Measurements from ENCODE around the gene SEMA3B. TPM values are rescaled to one million over a fixed set of nuclear protein-coding genes. Genes with fewer than 3 reads are reported as not detected.

SEMA3B gene
- total RNA-seq, 1 experiment from 2014 or later = 7.3 TPM

GRCh38 chr3:50259432-50260026 is 9.4 kb upstream of the SEMA3B start:
- ATAC-seq (0 out of 2 replicates have a peak, but pooled peaks have one; percentile 0), DNase-seq (ENCODE audit: low spot score) (peak; percentile 42)
- ChIA-PET CTCF (interaction anchor here (0.8 to 7.6 kb wide), 28 partner anchors 8 to 135 kb away, joined by 3 to 151 read pairs (median 8); partner anchors contain the start of genes GNAI2, HYAL1, HYAL2 and HYAL3), POLR2A (interaction anchor here (0.6 to 1.6 kb wide), 6 partner anchors 9 to 40 kb away, joined by 3 to 6 read pairs (median 4); partner anchors contain the start of genes GNAI2, HYAL3, NAA80 and SEMA3B)
- Mint-ChIP-seq H3K27me3 (ENCODE audit: low read depth) (no peaks in the 10 kb centered on the region), H3K4me3 (peak overlapping the region; percentile 64), H3K27ac (peak overlapping the region; percentile 91), H3K4me1 (peaks cover 30% of the 10 kb centered on the region), H3K9me3 (no peaks in the 10 kb centered on the region), H3K36me3 (peaks cover 16% of the 10 kb centered on the region)
- TF ChIP-seq NFE2L1 (CRISPR knock-in tag; IDR thresholded peaks at IDR 0.05) = no peak
- TF ChIP-seq OVOL2 (CRISPR knock-in tag; IDR thresholded peaks at IDR 0.05; ENCODE audit: borderline replicate concordance) = no peak
- no peak for TF ChIP-seq E2F4 (CRISPR knock-in tag; IDR thresholded peaks at IDR 0.05; ENCODE audit: borderline replicate concordance, low read depth)
- TF ChIP-seq, protein P1, sequence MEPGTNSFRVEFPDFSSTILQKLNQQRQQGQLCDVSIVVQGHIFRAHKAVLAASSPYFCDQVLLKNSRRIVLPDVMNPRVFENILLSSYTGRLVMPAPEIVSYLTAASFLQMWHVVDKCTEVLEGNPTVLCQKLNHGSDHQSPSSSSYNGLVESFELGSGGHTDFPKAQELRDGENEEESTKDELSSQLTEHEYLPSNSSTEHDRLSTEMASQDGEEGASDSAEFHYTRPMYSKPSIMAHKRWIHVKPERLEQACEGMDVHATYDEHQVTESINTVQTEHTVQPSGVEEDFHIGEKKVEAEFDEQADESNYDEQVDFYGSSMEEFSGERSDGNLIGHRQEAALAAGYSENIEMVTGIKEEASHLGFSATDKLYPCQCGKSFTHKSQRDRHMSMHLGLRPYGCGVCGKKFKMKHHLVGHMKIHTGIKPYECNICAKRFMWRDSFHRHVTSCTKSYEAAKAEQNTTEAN (CRISPR knock-in tag; IDR thresholded peaks at IDR 0.05) = no peak
- no peak for TF ChIP-seq SMAD3 (CRISPR knock-in tag; IDR thresholded peaks at IDR 0.05; ENCODE audit: borderline replicate concordance)
- TF ChIP-seq GTF2I (CRISPR knock-in tag; conservative IDR thresholded peaks at IDR 0.05) = no peak
- TF ChIP-seq, protein P2, sequence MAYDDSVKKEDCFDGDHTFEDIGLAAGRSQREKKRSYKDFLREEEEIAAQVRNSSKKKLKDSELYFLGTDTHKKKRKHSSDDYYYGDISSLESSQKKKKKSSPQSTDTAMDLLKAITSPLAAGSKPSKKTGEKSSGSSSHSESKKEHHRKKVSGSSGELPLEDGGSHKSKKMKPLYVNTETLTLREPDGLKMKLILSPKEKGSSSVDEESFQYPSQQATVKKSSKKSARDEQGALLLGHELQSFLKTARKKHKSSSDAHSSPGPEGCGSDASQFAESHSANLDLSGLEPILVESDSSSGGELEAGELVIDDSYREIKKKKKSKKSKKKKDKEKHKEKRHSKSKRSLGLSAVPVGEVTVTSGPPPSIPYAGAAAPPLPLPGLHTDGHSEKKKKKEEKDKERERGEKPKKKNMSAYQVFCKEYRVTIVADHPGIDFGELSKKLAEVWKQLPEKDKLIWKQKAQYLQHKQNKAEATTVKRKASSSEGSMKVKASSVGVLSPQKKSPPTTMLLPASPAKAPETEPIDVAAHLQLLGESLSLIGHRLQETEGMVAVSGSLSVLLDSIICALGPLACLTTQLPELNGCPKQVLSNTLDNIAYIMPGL (CRISPR knock-in tag; IDR thresholded peaks at IDR 0.05) = no peak
- TF ChIP-seq ZNF396 (CRISPR knock-in tag; IDR thresholded peaks at IDR 0.05; ENCODE audit: borderline replicate concordance) = no peak
- no peak for TF ChIP-seq KAT7 (CRISPR knock-in tag; IDR thresholded peaks at IDR 0.05; ENCODE audit: borderline replicate concordance)
- TF ChIP-seq, protein P3, sequence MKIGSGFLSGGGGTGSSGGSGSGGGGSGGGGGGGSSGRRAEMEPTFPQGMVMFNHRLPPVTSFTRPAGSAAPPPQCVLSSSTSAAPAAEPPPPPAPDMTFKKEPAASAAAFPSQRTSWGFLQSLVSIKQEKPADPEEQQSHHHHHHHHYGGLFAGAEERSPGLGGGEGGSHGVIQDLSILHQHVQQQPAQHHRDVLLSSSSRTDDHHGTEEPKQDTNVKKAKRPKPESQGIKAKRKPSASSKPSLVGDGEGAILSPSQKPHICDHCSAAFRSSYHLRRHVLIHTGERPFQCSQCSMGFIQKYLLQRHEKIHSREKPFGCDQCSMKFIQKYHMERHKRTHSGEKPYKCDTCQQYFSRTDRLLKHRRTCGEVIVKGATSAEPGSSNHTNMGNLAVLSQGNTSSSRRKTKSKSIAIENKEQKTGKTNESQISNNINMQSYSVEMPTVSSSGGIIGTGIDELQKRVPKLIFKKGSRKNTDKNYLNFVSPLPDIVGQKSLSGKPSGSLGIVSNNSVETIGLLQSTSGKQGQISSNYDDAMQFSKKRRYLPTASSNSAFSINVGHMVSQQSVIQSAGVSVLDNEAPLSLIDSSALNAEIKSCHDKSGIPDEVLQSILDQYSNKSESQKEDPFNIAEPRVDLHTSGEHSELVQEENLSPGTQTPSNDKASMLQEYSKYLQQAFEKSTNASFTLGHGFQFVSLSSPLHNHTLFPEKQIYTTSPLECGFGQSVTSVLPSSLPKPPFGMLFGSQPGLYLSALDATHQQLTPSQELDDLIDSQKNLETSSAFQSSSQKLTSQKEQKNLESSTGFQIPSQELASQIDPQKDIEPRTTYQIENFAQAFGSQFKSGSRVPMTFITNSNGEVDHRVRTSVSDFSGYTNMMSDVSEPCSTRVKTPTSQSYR (CRISPR knock-in tag; IDR thresholded peaks at IDR 0.05) = no peak
- TF ChIP-seq ETV6 (CRISPR knock-in tag; IDR thresholded peaks at IDR 0.05) = no peak
- no peak for TF ChIP-seq CTCF (IDR thresholded peaks at IDR 0.05)

- H3K4me1 Mint-ChIP-seq = peaks cover 31% of the 10 kb centered on the region
- ChIA-PET CTCF (interaction anchor here (0.6 to 7.6 kb wide), 35 partner anchors 7 to 349 kb away, joined by 3 to 151 read pairs (median 5); partner anchors contain the start of genes GNAI2, HYAL1, HYAL2 and HYAL3), POLR2A (interaction anchor here (0.6 to 1.6 kb wide), 8 partner anchors 9 to 66 kb away, joined by 3 to 6 read pairs (median 4); partner anchors contain the start of genes GNAI2, HYAL3, NAA80 and SEMA3B)
- H3K27me3 Mint-ChIP-seq (ENCODE audit: low read depth) = no peaks in the 10 kb centered on the region
- H3K36me3 Mint-ChIP-seq = peaks cover 16% of the 10 kb centered on the region
- ATAC-seq (peak; percentile 42), DNase-seq (ENCODE audit: low spot score) (peak; percentile 94)
- H3K9me3 Mint-ChIP-seq = no peaks in the 10 kb centered on the region
- H3K4me3 Mint-ChIP-seq = peak overlapping the region; percentile 64
- H3K27ac Mint-ChIP-seq = no peak overlapping the region
- peak; percentile 41; the same call in 1 of the 2 replicates for TF ChIP-seq ZBTB21 (CRISPR knock-in tag; IDR thresholded peaks at IDR 0.05; ENCODE audit: borderline replicate concordance)
- TF ChIP-seq TEAD4 (CRISPR knock-in tag; IDR thresholded peaks at IDR 0.05) = no peak
- TF ChIP-seq, protein P4, sequence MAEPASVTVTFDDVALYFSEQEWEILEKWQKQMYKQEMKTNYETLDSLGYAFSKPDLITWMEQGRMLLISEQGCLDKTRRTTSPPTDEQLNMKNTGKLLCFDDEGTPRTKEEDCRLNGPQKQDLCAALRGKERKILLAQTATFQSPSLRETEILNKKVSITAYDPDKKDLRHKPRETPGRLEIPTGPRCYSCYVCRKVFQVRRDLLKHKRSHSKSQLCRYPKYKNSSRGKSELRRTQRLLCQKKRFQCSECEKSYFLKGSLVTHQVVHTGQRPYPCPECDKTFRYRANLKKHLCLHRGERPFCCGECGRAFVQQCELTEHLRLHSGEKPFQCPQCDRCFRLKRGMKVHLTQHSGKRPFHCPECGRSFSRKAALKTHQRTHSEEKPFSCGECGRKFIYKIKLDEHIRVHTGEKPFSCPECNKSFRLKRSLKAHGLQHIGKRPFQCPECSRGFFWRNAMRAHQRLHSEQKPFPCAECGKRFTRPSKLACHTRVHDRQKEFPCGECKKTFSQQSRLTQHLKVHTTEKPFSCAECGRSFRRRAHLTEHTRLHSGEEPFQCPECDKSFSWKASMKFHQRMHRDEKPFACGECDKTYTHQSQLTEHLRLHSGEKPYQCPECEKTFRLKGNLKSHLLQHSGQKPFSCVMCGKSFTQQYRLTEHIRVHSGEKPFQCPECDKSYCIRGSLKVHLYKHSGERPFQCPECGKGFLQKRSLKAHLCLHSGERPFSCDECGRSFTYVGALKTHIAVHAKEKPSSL (CRISPR knock-in tag; conservative IDR thresholded peaks at IDR 0.05) = no peak
- TF ChIP-seq MYBL2 (CRISPR knock-in tag; IDR thresholded peaks at IDR 0.05) = 0 out of 2 replicates have a peak, but pooled peaks have one; percentile 55
- TF ChIP-seq, protein P2 (CRISPR knock-in tag; IDR thresholded peaks at IDR 0.05) = no peak; the same call in 1 of the 2 replicates
- TF ChIP-seq CREM (CRISPR knock-in tag; IDR thresholded peaks at IDR 0.05) = peak; percentile 82; the same call in 1 of the 2 replicates
- TF ChIP-seq NFE2L1 (CRISPR knock-in tag; IDR thresholded peaks at IDR 0.05) = peak; percentile 48; the same call in 1 of the 2 replicates
- peak; percentile 50; the same call in 1 of the 2 replicates for TF ChIP-seq EMX1 (CRISPR knock-in tag; IDR thresholded peaks at IDR 0.05)
Observed at GRCh38 chr3:50260027-50260941, 8.7 kb upstream of the SEMA3B start.
